Measurements from ENCODE around the gene GEMIN8. TPM values are rescaled to one million over a fixed set of nuclear protein-coding genes. Genes with fewer than 3 reads are reported as not detected.

Gene GEMIN8, protein sequence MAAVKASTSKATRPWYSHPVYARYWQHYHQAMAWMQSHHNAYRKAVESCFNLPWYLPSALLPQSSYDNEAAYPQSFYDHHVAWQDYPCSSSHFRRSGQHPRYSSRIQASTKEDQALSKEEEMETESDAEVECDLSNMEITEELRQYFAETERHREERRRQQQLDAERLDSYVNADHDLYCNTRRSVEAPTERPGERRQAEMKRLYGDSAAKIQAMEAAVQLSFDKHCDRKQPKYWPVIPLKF
- total RNA-seq: 10.4 and 19.8 TPM in 2 replicates

DNA sequence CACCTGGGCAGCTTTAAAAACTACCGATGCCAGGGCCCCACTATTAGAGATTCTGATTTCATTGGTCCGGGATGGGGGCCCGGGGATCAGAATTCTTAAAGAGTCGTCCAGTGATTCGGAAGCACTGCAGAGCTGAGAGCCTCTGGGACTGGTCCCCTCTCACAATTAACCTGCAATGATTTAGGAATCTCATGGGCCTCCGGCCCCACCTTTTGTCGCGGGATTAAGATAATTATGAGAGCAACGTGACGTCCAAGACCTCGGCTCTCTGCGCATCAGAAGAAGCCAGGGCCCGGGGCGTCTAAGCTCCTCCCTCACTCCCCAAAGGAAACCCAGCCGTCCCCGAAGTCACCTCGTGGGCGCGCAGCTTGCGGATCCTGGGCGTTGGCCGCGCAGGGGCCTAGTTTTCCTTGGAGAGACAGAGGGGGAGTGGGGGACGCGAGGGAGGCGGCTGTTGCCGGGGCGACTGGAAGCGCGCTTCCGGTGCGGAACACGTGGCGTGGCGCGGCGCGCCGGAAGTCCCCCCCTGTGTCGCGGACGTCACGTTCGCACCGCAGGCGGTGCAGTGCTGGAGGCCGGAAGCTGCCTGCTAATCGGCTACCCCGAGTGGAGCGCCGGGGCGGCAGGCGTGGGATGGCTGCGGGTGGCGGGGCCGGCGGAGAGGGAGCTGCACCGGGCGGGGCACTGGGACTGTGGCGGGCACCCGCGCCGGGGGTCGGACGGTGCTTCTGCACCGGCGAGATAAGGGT is at the start of gene GEMIN8:
TSS of gene GEMIN8 (minus strand) at position 468 of the 749 bp plus-strand sequence. CDS start 8,414 bp downstream, outside the sequence.

Other genes with a start within 250 kb of the GEMIN8 start
- gene GPM6B, start 212.8 kb downstream of the GEMIN8 start, total RNA-seq: 0.08 and 0.19 TPM in 2 replicates